A204.1 (cell line): ENCODE measurements around the gene ZCCHC14.

Source experiments
- FAIRE-seq: peaks from 2 replicates; lab custom pipeline; 2012; peaks lifted over from hg19 to GRCh38; lab: Jason Lieb, UNC

Gene ZCCHC14

DNA sequence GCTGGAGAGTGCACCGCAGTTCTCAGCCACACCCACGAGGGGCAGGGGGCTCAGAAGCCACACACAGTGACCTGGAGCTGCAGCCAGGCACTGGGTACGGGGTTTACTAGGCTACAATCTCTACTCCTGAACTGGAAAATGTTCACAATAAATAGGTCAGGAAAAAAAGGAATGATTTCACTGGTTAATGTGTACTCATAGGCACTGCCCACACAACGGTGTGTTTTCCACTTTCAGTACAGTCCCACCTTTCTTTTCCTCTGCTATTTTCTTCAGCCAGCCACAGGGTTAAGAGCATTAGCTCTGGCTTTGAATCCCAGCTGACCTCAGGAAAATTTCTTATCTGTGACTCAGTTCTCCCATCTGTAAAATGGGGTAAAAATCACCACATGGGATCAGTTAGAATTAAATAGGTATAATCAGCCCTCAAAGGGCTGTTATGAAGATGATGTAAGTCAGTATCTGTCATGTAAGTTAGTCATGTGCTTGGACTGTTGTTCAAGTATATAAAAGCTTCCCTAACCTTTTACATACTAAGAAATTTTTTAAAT, 35.7 kb downstream of the ZCCHC14 start:
- FAIRE-seq: no peak

DNA sequence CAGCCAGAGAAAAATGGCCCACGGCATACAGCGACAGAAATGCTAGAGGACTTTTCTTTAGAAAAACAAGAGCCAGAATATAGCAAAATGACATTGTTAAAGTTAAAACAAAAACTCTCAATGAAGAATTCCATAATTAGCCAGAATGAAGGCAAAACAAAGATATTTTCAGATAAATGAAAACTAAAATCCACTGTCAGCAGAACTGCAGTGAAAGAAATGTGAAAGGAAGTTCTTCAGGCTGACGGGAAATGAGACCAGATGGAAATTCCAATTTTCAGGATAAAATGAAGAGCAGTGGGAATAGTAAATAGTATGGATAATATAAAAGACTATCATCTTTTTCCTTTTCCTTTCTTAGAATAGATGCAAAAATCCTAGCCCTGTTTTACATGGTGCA, 38.4 kb downstream of the ZCCHC14 start:
- no peak for FAIRE-seq

DNA sequence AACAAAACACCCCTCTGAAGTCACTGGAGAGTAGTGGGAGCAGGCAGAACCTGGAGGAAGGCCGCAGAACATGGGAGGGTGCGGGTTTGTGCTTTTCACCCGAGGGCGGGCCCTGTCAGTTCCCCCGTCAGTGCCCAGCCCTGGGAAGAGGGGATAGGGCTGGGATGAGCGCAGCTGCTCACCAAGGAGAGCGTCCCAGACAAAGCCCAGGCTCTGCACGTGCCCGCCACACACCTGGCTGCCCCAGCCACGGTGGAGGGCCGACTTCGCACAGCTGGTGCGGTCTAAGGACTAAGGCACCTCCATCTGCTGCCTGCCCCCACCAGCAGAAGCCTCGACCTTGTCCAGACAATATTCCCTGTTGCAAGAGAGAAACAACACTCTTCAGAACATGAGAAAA, 39.5 kb downstream of the ZCCHC14 start:
- no peak for FAIRE-seq

DNA sequence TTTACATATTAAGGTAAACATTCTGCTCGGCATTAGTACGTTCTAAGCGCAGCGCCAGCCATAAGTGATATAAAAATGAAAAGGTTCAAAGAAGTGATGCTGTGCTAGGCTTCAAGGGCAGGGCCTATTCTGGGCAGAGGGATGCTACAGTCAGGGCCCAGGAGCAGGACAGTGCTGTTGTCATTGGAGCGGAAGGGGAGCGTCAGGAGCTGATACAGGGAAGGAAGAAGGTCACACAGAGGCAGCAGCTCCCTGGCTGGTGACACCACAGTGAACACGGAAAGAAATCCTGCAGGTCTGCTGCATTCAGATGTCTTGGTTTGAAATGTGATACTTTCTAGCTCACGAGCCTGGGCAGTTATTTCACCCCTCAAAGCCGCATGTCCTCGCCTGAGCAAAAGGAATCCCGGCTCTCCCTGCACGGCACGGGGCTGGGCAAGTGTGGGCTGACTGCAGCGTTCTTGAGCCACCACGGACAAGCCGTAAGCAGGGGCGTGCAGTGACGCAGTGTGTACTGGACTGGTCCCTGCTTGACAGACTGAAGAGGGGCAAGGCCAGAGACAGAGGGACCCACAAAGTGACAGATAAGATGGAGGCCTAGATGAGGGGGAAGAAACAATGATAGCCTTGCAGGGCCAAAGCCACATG, 41.1 kb downstream of the ZCCHC14 start:
- no peak for FAIRE-seq

DNA sequence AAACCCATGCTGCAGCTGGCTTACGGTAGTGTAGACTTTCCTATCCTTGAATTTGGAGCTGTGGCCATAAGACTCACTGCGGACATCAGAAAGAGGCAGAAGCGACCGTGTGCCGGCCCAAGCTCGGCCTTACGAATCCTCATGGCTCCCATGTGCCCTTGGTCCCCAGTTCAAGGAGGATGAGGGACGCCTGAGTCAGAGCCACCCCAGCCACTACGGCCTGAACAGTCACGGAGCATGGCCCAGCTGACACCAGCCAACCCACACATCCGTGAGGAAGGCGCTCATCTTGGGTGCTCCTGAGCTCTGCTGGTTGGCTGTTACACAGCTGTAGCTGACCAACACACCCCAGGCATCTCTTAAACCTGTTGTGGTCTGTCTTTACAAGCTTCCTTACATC, 44.0 kb downstream of the ZCCHC14 start:
- no peak for FAIRE-seq

DNA sequence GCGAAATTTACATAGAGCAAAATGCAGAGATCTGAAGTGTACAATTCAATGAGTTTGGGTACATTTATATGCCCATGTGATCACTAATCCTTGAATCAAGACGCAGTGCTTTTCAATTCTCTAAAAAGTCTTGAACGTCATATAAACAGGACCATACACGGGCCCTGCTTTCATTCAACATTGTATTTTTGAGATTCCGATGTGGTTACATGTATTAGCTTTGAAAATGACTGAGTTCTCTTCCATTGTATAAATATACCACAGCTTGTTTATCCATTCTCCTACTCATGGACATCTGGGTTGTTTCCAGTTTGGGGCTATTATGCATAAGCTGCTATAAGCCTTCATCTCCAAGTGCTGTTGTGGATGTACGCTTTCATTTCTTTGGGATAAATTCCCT, 45.5 kb downstream of the ZCCHC14 start:
- no peak for FAIRE-seq

DNA sequence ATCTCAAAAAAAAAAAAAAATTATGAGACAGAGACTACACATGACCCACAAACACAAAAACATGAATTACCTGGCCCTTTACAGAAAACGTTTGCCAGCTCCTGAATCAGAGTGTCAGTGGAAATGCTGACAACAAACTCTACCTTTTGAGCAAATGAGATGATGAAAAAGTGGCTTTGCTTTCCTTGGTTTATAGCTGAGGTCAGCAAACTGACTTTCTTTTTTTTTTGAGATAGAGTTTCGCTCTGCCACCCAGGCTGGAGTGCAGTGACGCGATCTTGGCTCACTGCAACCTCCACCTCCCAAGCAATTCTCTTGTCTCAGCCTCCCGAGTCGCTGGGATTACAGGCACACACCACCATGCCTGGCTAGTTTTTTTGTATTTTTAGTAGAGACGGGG, 46.3 kb downstream of the ZCCHC14 start:
- FAIRE-seq: no peak

DNA sequence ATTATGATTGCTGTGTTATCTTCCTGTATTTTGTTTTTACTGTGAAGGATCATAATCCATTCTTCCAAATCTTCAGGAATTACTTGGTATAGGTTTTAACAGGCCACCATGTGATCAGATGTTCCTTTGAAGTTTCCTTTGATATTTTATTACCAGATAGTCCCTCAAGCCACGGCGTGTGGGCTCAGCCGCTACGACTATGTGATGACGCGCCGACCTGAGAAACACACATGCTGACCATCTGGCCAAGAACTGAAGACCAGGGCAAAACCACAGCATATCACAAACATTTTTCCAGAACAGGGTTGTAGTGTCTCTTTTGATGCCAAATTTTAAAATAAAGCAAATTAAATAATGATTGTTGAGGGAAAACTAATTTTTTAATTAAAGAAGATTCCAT, 47.3 kb downstream of the ZCCHC14 start:
- FAIRE-seq: no peak

DNA sequence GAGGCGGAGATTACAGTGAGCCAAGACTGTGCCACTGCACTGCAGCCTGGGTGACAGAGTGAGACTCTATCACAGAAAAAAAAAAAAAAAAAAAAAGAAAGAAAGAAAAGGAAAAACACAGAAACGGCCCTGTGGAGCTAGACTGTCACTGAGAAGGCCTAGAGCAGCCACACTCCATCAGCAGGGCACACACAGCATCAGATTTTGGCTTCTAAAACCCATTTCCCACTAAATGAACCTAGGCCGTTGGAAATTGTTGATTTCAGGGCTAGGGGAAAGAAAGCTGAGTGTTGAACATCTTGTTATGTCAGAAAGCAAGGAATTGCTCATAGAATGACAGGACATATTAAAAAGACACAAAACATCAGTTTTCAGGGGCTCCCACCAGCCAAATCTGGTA, 48.9 kb downstream of the ZCCHC14 start:
- no peak for FAIRE-seq

DNA sequence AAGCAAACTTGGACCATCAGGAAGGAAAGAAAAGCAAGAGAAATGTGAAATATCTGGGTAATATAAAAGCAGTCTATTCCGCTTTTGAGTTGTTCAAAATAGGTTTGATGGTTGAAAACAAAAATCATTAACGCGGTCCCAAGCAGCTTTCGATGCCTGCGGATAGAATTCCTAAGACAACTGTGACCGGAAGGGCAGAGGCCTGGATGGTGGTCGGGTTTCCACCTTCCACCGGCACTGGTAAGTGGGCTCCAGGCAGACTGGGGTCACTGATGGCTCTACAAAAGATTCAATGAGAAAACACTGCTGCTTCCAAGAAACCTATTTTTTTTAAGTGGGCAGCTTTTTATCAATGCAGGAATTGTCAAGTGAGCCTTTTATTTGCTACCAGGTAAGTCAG, 49.8 kb downstream of the ZCCHC14 start:
- no peak for FAIRE-seq

DNA sequence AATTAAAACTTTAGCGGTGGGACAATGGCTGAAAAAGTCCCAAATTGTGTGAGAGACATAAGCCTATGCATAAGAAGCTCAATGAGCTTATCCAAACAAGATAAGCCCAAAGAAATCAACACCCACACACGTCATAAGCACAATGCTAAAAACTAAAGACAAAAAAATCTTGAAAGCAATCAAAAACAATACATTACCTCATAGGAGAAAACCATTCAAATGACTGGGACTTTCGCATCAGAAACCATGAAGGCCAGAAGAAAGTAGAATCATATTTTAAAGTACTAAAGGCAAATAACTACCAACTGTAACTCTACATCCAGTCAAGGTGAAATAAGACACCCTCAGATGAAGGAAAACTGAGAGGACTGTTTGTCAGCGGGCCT, 50.2 kb downstream of the ZCCHC14 start:
- FAIRE-seq: no peak

DNA sequence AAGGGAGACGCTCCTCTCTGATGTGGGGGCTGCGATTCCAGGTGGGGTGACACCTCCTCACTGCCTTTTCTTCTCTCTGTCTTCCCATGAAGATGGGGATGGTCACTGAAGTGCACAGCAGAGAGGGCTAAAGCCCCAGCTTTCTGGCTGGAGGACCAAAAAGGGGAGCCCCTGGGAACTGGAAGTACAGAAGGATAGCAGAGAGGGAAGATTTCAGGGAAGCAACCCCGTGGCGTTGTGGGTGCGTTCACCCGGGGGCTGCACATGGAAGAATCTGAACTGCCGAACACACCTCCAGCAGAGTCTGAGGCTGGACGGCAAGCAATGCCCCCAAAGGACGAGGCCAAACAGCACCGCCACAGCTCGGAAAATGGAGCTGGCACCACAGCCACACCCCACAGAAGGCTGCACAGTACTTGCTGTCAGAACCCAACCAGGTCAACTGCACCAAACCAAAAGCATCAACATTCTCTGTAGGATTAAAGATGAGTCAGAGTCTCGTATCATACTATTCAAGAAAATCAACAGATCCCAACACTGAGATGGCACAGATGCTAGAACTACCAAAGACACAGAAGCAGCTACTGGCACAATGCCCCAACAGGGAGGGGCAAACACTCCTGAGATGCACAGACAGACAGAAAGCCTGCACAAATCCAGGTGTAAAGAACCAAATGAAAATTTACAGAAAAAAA, 50.8 kb downstream of the ZCCHC14 start:
- no peak for FAIRE-seq

DNA sequence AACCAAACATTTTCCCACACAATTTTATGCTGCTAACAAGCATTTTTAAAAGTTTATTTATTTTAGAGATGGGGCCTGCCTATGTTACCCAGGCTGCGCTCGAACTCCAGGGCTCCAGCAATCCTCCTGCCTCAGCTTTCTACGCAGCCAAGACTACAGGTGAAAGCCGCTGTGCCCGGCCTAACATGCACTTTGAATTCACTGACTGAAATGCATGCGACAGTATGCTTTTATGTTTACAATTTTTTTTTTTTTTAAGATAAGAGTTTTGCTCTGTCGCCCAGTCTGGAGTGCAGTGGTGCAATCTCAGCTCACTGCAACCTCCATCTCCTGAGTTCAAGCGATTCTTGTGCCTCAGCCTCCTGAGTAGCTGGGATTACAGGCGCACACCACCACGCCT, 52.9 kb downstream of the ZCCHC14 start:
- no peak for FAIRE-seq

DNA sequence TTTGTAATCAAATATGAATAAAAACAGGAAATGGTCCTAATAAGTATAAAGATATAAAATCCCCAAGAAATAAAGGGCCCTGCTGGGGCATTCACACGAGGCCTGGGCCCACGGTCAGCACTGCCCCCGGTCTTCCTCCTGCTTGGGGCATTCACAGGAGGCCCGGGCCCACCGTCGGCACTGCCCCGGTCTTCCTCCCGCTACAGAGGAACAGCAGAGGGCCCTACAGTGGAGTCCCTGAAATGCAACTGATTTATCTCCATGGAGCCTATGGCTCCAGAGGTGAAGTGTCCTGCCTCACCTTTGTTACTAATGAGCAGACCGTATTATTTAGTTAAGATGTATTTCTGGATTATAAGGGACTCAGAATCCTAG, 54.2 kb downstream of the ZCCHC14 start:
- FAIRE-seq: no peak

DNA sequence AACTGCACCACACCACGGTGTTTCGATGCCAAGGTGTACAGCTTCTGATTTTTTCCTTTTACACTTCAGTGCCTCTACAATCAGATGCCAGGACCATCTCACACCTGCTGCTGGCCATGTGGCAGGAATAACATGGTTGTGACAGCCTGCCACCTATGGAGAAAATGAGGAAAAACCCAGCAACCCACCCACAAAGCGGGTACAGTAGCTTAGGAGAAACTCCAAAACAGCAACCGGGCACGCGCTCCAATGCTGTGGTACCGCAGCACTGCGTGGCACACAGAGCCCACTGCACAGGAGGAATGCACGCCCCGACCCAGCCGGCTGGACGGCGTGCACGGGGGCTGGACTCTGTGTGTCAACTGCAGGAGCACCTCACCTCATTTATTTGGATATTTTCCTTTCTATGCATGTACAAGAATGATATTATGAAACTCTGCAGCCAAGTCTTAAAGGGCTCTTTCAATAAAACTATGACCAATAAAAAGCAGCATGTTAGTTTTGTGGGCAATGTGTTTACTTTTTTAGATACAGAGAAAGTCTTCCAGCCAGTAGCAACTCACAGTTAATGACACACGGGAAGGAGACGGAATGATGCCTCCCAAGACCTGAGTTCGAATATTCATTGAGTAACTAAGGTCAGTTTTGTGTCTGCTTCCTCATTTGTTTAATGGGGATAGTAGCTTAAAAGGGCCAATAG, 54.8 kb downstream of the ZCCHC14 start:
- FAIRE-seq: no peak

DNA sequence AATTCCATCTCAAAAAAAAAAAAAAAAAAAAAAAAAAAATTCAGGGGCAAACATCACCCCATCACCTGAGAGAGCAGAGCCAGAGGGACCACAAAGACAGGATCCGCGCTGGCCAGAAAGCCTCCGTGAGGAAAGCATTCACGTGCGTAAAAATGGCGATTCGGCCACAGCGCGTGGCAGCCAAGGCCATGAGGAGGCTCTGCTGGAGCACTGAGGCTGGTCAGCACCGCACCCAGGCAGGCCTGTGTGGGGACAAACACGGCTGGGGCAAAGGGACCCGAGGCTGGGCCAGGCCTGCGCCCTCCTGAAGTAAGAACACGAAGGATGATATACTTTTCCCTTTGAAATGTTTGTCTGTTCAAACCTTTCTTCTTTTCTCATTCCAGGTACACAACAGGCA, 55.5 kb downstream of the ZCCHC14 start:
- no peak for FAIRE-seq

DNA sequence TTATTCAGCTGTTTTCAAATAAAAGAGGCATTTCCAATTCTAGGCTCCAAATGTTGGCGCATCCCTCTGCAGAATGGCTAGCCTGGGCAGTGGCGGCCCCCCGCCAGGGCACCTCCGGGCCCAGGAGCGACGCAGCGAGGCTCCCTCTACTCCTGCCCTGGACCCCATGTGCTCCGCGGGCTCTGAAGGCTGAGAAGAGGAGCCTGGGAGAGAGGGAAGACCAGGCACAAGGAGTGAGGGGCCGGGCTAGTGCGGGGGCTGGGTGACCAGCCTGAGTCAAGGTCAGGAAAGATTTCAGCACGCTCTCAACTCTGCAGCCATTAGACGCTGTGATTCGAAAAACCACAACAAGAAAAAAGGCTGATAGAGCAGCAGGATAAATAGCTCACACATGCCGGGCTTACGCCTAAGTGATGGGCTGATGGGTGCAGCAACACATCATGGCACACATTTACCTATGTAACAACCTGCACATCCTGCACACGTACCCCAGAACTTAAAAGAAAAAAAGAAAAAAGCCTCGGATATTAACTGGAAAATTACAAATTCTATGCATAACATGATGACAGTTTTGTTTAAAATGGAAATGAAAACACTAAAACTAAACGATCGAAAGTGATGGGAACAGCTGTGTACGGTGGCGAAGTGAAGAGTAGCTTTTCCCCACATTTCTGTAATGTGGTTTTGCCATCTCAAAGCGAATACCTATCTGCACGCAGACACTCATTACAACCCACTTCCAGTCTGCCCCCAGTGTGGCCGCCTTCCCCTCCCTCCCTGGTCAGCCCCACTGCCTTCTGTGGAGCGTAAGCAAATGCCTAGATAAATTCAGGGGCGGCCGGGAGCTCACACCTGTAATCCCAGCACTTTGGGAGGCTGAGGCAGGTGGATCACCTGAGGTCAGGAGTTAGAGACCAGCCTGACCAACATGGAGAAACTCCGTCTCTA, 56.3 kb downstream of the ZCCHC14 start:
- FAIRE-seq: no peak

DNA sequence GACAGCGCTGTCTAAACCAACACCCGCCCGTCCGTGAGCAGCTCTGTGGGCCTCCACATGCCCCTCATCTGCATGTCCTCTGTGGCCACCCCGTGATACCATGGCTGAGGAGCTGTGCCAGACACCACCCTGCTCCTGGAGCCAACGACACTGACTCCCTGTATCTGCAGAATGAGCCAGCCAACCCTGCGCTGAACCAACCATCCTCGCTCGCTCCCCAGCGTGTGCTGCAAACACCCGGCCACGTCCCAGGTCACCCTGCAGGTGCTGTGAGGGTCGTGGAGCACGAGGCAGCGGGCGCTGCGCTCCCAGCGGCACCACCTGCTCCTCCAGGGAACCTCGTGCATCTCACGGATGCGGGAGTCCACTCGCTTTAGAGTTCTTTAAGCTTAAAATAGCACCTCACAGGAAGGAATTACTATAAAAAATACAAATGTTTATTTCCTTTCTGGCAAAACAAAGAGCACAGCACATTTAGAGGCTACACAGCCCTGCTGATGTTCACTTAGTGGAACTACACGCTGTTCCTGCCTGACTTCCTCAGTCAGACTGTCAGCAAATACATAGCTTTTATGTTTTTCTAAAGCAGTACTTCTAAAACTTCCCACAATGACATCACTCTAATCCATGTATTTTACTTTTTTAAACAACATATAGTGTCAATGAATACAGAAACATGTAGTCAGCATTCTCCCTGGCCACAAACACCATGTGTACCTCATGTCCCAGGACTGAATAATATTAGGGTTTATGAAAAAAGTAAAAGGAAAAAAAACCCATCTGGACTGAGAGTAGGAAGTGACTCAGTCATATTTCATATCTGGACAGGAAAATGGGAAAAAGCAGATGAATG, 57.2 kb downstream of the ZCCHC14 start:
- FAIRE-seq: no peak

DNA sequence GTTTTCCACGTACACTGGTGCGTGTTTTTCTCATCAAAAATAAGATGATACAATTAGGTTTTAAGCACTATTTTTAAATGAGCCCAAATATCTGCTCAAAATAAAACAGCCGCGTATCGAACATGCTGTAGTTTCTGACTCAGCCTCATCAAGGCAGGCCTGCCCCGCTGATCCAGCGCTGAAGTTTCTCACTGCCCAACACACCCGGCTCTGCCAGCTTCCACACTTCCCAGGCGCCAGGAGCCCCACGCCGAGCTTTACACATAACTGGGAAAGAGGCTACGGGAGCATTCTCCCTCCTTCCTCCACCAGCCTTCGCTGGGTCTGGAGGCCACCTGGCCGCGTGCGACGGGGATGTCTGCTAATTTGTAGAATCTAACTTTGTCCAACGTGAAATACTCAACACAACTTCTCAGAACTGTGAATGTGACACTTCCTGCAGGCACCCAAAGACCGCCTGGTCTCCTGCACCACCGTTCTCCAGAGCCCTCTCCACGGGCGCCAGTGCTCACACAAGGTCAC, 58.6 kb downstream of the ZCCHC14 start:
- FAIRE-seq: no peak

DNA sequence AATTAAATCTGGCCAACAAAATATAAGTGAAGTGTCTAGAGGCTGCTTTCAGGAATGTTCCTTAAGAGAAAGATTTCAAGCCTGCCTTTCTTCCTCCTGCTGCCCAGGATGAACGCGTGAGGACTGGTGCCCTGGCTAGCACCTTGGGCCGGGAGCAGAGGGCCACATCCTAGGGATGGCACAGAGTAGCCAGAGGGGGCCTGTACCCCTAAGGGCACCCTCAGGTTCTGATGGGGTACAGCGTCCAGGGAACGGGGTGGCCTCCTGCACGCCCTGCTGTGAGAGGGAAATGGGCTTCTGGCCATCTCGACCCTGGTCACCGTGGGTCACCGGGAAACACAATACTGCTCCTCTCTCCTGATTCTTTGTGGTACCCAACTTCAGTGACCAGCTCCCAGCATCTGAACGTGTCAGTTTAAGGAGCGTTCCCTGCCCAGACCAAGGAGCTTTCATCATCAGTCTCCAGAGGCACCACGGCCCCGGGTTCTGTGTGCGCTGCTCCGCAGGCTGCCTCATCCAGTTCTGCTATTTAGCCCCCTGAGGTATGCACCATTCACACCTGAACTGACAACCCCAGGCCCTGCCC, 60.4 kb downstream of the ZCCHC14 start:
- FAIRE-seq: no peak

DNA sequence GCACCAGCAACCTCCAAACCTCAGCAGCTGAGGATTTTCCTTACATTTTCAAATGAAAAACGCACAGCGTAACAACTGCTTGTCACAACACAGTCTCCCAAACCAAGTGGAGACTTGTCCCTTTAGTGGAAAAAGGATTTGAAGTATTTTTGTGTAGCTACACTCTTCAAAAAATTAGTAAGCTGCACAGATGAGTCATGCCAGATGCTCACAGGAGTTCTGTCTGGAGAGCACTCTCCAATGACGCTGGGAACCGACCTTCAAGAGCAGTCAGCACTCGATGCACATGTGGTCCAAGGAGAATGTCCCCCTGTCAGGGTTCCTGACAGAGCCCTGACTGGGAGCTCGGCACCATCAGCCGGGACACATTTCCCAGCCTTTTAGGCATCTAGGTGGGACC, 60.9 kb downstream of the ZCCHC14 start:
- no peak for FAIRE-seq
